ENCODE results near the gene DIS3. TPM values are rescaled to one million over a fixed set of nuclear protein-coding genes. Genes with fewer than 3 reads are reported as not detected.

DIS3 gene
- total RNA-seq, 1 donor from 2014 or later = 36.4 TPM

DNA sequence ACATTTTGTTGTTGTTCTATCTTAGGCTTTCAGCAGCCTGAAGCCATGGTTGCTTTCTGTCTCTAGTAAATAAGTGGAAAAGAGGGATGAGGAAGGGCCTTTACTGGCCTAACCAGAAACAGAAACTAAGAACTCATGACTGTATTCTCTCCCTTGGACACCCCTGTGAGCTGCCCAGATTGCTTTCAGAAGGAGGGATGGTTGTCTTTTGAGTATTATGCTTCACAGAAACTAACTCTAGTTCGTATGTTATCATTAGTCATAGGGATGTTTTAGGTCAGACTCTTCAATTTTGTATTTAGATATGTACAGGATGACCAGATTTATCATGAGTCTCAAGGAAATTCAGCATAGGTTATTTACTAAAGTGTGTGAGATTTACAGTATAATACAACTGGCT is 36.4 kb downstream of the DIS3 start:
- intact Hi-C loops (cut with micrococcal nuclease) = loop anchor here (1.0 kb wide), 1 partner anchor 9 kb away; no protein-coding TSS in a partner anchor

DNA sequence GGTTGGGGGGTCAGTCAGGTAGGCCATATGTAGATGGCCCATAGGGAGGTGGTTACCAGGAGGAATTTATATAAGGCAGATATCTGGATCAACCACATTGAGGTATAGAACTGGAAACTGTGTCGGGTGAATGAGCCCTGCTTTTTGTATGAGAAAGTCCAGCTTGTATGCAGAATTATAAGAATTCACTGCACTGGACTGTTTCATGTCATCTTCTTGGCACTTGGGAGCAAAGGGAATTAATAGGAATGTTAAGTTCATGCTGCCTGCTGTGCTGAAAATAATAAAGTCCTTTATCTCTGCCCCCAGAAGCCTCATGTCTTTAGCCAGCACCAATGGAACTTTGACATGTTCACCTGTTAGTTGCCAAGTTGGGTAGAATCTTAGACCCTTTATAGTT is 41.7 kb downstream of the DIS3 start:
- intact Hi-C loops (cut with micrococcal nuclease) = no loop called here

DNA sequence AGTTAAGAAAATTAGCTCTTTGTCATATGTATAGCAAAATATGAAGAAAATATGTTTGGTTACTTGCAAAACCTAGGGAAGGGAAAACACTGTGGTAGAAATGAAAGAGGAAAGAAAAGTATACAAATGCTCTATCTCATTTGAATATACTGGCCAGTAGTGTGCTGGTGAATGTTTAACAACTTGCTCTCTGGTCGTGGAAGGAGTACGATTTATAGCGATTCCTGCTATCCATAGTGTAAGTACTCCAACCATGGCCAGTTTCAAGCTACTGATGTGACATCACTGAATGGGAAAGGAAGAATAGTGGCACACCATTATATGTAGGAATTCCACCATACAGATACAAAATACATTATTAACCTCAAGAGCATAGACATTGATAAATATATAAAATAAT is 44.7 kb downstream of the DIS3 start:
- intact Hi-C loops (cut with micrococcal nuclease) = no loop called here

DNA sequence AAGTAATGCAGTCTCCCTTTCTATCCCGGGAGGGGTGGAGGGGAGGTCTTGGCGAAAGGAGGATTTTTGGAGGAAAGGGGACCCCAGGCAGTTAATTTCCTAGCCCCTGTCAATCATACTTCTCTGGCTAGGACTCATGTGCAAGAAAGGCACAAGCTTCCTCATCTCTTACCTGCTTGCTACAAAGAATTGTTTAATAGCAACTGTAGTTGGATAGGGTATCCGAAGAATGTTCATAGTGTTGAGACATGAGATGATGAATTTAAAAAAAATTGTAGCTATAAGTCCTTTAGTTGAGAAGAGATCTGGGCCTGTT is 53.5 kb downstream of the DIS3 start:
- intact Hi-C loops (cut with micrococcal nuclease) = loop anchor here (1.0 to 10.0 kb wide), 5 partner anchors 85 to 1559 kb away; no protein-coding TSS in a partner anchor

DNA sequence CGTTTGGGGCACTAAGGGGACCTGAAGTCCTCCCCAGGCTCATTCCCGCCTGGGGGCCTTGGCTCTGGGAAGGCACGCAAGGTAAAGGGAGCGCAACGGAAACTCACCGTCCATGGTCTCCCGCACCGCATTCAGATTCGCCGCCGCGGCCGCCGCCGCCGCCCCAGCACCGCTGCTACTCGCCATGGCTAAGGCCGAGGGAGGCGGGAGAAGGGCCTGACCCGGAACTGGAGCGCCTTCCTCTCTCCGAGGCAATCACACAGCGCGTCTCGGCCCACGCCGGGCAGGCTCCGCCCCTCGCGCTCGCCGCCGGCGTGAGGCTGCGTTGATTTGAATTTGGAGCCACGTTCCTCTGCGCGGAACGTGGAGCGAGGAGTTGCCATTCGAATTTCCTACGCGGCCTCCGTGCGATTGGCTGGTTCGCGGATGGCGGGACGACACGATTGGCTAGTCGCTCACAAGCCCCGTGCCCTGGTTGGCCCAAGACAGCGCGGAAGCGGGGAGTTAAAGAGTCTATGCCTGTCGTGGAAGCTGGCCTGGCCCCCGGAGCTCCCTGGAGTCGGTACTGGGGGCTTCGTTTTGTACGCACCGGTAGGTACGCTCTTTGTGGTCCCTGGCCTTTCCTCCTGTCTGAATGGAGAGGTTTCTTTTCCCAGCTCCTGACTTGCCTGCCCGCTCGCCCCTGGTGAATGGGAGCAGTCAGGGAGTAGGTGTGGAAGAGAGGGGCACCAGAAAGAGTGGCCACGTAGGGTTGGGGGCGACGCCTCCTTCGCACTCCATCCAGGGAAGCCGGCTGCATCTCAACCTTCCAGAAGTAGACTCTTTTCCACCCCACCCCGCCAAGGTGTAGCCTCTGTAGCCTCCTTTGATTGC is 54.0 kb downstream of the DIS3 start, which contains the start of the genes BORA and MZT1:
Gene BORA (plus strand): TSS at position 507 of the 873 bp plus-strand sequence. CDS start 1,018 bp downstream, outside the sequence.
Gene MZT1 (minus strand): TSS at position 213 of the 873 bp plus-strand sequence. CDS start 27 bp downstream, at position 186.
- intact Hi-C loops (cut with micrococcal nuclease) = loop anchor here (1.0 to 10.0 kb wide), 9 partner anchors 54 to 1560 kb away; partner anchors contain the start of genes DIS3 and KLF12

DNA sequence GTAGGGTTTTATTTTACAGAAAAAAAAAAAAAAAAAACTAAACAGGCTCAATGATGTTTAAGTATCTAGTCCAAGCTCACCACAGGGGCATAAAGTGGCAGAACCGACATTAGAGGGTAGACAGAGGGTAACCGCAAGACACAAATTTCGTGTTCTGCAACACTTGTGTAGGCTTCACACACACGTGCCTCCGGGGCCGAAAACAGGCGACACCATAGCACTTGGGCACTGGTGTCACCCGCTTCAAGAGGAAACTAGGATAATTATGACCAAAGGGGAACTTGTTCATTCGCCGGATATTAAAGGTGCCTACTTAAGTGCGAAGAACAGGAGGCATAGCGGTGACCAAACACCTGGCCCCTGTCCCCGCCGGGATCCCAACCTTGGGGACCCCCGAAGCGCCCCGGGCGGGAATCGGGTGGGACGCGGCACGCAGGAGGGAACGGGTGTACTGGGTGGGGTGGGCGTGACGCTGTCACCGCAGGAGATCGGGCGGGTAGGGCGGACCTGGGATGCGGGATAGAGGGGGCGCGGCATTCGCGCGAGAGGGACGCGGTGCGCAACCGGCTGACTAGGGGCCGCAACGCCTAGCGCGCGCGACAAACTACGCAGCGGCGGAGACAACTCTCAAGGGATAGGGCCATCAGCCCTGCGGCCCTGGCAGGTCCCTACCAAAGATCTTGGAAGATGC is 54.8 kb downstream of the DIS3 start:
- intact Hi-C loops (cut with micrococcal nuclease) = loop anchor here (1.0 to 10.0 kb wide), 8 partner anchors 54 to 1560 kb away; partner anchors contain the start of genes DIS3 and KLF12

DNA sequence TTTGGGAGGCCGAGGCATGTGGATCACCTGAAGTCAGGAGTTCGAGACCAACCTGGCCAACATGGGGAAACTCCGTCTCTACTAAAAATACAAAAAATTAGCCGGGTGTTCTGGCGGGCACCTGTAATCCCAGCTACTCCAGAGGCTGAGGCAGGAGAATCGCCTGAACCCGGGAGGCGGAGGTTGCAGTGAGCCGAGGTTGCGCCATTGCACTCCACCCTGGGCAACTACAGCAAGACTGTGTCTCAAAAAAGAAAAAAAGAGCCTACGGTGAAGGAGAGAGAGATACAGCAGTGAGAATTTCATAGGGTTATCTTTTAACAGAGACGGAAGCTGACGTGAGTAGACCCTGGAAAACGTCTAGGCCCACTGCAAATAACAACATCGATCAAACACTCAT is 55.5 kb downstream of the DIS3 start:
- intact Hi-C loops (cut with micrococcal nuclease) = loop anchor here (2.0 to 10.0 kb wide), 5 partner anchors 501 to 1561 kb away; no protein-coding TSS in a partner anchor

DNA sequence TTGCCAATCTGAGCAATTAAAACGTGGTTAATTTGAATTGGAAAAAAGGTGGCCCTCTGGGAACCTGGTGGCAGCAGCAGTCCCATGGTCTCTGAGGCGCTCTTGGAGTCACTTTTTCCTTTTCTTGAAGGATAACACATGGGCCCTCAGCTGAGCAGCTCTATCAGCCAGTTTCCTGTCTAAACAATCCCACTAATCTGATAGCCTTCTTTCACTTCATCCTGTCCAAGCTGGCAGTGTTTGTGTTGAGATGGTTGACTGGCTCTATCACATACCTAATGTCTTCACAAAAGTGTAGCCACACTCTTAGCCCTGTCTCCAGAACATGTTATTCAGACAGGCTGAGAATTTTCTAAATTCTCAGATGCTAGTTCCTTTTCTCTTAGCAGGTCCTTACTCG is 64.9 kb downstream of the DIS3 start:
- intact Hi-C loops (cut with micrococcal nuclease) = no loop called here

Other genes starting within 250 kb of the DIS3 start
- 17.3 and 17.8 TPM in 2 replicates for gene MZT1, start 54.3 kb downstream of the DIS3 start, total RNA-seq
- gene BORA, start 54.0 kb downstream of the DIS3 start, total RNA-seq = 20.2 and 22.8 TPM in 2 replicates
- 19.0 and 22.1 TPM in 2 replicates for gene PIBF1, start 233 bp upstream of the DIS3 start, total RNA-seq

Measured in T-helper 1 cell treated with Interleukin-12 subunit alpha and Interleukin-12 subunit beta and Interleukin-4 antibody, amounts not matched to agents 30 ng/mL and 1 ng/mL, for 36 hours (primary cell).